ENCODE data around the gene ETV1.

ETV1 gene

DNA sequence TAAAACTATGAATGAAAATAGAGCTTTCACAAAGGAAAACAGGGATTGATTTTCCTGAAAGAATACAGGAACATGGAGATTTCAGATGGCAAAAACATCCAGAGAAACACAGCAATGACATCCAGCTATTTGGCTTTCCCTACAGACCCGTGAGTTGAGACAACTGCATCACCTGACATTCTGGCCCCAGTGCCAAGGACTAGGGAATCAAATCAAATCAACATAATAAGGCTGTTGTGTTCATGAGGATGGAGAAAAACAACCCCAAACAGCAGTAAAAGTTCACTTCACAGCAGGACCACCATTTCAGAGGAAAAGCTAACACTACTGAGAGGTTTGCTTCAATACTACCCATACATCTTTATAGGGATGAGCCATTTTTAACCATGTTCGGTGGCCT, 25.5 kb downstream of the ETV1 start:
- TF ChIP-seq, protein P1, sequence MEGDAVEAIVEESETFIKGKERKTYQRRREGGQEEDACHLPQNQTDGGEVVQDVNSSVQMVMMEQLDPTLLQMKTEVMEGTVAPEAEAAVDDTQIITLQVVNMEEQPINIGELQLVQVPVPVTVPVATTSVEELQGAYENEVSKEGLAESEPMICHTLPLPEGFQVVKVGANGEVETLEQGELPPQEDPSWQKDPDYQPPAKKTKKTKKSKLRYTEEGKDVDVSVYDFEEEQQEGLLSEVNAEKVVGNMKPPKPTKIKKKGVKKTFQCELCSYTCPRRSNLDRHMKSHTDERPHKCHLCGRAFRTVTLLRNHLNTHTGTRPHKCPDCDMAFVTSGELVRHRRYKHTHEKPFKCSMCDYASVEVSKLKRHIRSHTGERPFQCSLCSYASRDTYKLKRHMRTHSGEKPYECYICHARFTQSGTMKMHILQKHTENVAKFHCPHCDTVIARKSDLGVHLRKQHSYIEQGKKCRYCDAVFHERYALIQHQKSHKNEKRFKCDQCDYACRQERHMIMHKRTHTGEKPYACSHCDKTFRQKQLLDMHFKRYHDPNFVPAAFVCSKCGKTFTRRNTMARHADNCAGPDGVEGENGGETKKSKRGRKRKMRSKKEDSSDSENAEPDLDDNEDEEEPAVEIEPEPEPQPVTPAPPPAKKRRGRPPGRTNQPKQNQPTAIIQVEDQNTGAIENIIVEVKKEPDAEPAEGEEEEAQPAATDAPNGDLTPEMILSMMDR (IDR thresholded peaks at IDR 0.05; ENCODE audit: insufficient read depth, low read depth, low read length, missing control alignments): no peak
- H3K4me3 ChIP-seq (ENCODE audit: low read depth, low read length): no peak overlapping the region
- no peak for DNase-seq (ENCODE audit: low read depth)

DNA sequence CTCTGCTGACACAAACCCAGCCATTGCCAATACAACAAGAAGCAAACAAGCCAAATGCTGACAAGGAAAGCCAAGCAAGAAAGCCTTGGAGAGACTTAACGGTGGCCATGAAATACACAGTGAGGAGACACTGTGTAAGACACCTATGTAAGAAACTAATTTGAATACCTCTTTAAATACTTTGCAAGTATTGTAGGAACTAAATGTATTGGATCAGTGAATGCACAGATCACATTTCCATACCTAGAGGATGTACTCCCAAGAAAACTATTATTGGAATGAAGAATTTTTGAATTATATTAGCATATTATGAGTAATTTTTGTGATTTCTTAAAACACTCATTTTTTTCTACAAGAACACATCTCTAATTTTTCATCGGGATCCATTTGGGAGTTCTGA, 34.0 kb downstream of the ETV1 start:
- no peak overlapping the region for H3K4me3 ChIP-seq (ENCODE audit: low read depth, low read length)
- TF ChIP-seq, protein P1 (IDR thresholded peaks at IDR 0.05; ENCODE audit: insufficient read depth, low read depth, low read length, missing control alignments): no peak
- DNase-seq (ENCODE audit: low read depth): no peak

DNA sequence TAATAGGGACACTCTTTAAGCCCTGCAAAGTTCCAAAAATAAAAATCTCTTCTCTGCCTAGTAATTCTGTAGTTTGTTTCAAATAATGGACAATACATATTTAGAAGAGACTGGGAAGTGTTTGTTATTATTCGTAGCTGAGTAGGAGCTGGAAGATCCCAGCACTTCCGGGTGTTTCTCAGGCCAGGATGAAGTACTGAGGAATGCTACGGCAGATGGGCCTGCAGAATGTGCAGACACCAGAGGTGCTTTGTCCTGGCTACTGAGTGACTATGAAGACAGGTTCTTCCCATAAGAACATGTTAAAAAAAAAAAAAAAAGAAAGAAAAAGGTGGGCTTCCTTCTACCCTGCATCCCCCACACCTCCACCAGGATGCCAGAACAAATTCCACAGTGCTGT, 36.1 kb downstream of the ETV1 start:
- TF ChIP-seq, protein P1 (IDR thresholded peaks at IDR 0.05; ENCODE audit: insufficient read depth, low read depth, low read length, missing control alignments): no peak
- H3K4me3 ChIP-seq (ENCODE audit: low read depth, low read length): no peak overlapping the region
- no peak for DNase-seq (ENCODE audit: low read depth)

DNA sequence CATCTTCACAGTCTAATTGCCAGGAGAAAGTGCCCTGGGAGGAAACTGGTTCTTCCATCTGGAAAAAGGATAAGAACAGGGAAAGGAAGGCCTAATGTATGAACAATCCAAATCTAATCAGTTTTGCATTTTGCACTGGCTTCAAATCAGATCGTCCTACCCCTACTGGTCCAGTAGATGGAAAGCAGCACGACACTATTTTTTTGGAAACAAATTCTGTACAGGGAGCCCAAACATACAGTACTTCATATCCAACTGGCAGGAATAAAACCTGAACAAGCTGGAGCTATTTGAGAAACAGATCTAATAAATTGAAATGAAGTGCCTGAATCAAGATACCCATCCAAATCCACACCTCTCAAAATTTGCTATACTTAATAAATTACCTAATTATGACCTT, 36.5 kb downstream of the ETV1 start:
- TF ChIP-seq, protein P1 (IDR thresholded peaks at IDR 0.05; ENCODE audit: insufficient read depth, low read depth, low read length, missing control alignments): no peak
- no peak overlapping the region for H3K4me3 ChIP-seq (ENCODE audit: low read depth, low read length)
- no peak for DNase-seq (ENCODE audit: low read depth)

DNA sequence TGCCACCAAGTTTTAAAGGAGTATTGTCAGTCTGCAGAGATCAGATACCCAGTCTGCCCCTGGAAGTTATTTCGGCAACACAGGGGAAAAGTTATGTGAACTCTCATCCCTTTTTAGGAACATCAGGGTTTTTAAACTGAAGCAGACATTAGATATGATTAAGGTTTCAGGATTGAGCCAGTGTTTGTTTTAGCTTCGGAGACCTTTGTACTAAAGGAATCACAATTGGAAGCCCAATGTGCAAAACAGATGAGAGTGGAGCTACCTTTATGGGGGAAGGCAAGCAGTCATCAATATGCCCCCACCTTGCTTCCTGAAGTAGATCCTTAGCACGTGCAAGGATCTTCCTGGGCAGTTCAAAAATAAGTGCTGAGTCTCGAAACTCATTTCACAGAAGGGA, 39.5 kb downstream of the ETV1 start:
- H3K4me3 ChIP-seq (ENCODE audit: low read depth, low read length): no peak overlapping the region
- no peak for DNase-seq (ENCODE audit: low read depth)
- TF ChIP-seq, protein P1 (IDR thresholded peaks at IDR 0.05; ENCODE audit: insufficient read depth, low read depth, low read length, missing control alignments): no peak

DNA sequence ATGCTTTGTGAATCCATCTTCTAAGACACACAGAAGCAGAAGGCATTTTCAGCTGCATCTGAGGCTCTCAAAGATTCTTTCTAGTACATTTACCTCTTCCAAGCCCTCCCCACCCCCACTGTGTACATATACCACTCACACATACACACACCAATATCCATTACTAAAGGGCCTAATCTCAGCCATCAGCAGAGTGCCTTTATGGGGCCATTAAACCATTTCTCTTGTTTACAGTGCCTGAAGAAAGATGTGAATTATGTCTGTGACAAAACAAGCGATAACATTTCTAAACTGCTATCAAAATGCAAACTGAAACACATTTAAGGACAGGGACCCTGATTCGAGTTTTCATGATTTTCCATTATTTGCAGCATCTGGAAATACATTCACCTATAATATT, 40.0 kb downstream of the ETV1 start:
- TF ChIP-seq, protein P1 (IDR thresholded peaks at IDR 0.05; ENCODE audit: insufficient read depth, low read depth, low read length, missing control alignments): no peak
- no peak for DNase-seq (ENCODE audit: low read depth)
- H3K4me3 ChIP-seq (ENCODE audit: low read depth, low read length): no peak overlapping the region

DNA sequence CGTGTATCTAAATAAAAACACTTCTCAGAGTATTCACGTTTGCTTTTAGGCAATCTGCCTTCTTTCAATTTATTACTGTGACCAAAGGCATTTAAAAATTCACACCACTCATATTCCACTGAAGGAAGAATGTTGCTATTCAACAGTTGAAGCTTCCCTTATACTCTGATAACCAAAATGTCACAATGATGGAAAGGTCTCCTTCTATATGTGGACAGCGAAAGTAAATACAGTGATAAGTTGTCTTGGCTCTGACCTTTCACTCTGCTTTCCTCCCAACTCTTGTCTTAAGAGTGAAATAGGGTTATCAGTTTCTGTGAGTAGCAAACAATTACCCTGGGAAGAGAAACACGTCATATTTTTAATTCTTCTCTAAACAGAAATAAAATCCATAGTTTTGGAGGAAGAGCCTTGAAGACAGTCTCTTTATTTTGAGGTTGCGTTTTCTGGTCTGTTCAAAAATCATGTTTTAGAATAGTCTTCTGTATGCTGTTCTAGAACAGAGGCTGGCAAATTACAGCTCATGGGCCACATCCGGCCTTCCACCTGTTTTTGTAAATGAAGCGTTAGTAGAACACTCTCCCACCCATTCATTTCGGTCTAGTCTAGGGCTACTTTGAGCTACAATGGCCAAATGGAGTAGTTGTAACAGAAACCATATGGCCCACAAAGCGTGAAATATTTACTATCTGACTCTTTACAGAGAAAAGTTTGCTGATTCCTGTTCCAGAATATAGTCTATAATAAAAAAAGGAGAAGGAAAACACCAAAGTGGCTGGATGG, 41.3 kb downstream of the ETV1 start:
- TF ChIP-seq, protein P1 (IDR thresholded peaks at IDR 0.05; ENCODE audit: insufficient read depth, low read depth, low read length, missing control alignments): no peak
- peak; percentile 23 for DNase-seq (ENCODE audit: low read depth)
- no peak overlapping the region for H3K4me3 ChIP-seq (ENCODE audit: low read depth, low read length)

Measured in GM12865 (cell line).